ENCODE data around the gene NVL. TPM values are rescaled to one million over a fixed set of nuclear protein-coding genes. Genes with fewer than 3 reads are reported as not detected.

NVL gene
- 10 to 100 TPM; 31.0 to 38.7 TPM for total RNA-seq
- polyA plus RNA-seq (ENCODE audit: insufficient read depth, low read depth, low replicate concordance): 21.7 TPM
- long read RNA-seq, donor 1, partial matches to known transcripts: 6 of 7 reads
- long read RNA-seq, donor 1, other reads (novel, unspliced or antisense): 0 of 7 reads
- long read RNA-seq, donor 2: 0 reads

- peaks cover 9% of the 10 kb centered on the region for H3K4me1 ChIP-seq
- H3K27ac ChIP-seq: peak within 1 kb of the TSS; percentile 84 to 94
- peak within 1 kb of the TSS; percentile 92 to 95 for H3K4me3 ChIP-seq
- DNase-seq: peak; percentile 91
- no peaks in the 10 kb centered on the region for H3K27me3 ChIP-seq
- 0 to 1% methylated on average over 44 to 52 of the region's 52 CpGs for WGBS, 2 donors
- no peaks in the 10 kb centered on the region for H3K9me3 ChIP-seq
- intact Hi-C loops (cut with DNase I; ENCODE audit: low total_unique reads): no loop called here
- no peaks in the 10 kb centered on the region for H3K36me3 ChIP-seq (ENCODE audit: low read depth, missing control alignments)
- TF ChIP-seq CTCF (IDR thresholded peaks at IDR 0.05) (peak in 1 of 3 experiments; percentile 1), POLR2A (IDR thresholded peaks at IDR 0.05) (no peak)
These were observed at the start of gene NVL for GRCh38 chr1:224329842-224330753. TSS of gene NVL (minus strand) at chr1:224330172. CDS start at chr1:224330127, 45 bp downstream.

DNA sequence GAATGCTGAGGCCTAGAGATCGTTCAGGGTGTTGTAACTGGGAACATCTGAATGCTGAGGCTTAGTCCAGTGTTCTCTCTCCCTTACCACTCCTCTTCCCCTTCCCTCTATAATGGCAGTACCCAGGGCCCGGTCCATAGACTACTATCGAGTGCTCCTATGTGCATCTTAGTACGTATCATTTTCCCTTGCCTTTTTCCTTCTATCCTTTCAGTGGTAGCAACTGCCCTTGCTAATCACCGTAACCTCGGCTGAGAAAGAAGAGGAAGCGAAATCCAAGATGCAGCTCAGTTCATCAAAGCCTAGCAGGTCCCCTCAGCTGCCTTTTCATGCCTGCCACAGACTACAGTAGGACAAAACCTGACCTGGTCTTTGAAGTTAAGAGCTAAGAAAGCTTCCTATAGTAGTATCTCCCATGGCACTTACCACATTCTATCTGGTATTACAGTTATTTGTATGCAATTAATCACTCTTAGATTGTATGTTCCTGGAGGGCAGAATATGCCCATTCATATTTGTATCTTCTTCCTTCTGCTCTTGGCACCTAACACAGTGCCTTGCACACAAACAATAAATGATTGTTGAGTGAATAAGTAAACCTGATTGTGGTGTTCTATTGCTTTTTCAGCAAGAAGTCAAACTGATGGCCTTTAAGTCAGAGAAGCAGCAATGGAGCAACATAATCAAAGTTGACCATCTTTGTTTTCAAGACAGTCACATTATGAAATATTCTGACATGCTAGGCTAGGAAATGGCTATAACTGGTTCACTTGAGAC lies 49.1 kb upstream of the NVL start:
- 83 to 96% methylated on average over 7 of the region's 7 CpGs for WGBS, 2 donors
- no peak for DNase-seq
- Histone ChIP-seq H3K4me3 (no peak overlapping the region), H3K27me3 (no peaks in the 10 kb centered on the region), H3K27ac (no peak overlapping the region), H3K36me3 (ENCODE audit: low read depth, missing control alignments) (no peaks in the 10 kb centered on the region), H3K9me3 (no peaks in the 10 kb centered on the region), H3K4me1 (no peaks in the 10 kb centered on the region)
- intact Hi-C loops (cut with DNase I; ENCODE audit: low total_unique reads): no loop called here
- no peak for TF ChIP-seq CTCF (IDR thresholded peaks at IDR 0.05)
- no peak for TF ChIP-seq POLR2A (IDR thresholded peaks at IDR 0.05)

GRCh38 chr1:224377676-224378006 lies 47.7 kb upstream of the NVL start:
- Histone ChIP-seq H3K27me3 (no peaks in the 10 kb centered on the region), H3K9me3 (no peaks in the 10 kb centered on the region), H3K27ac (no peak overlapping the region), H3K4me1 (no peaks in the 10 kb centered on the region), H3K4me3 (no peak overlapping the region), H3K36me3 (ENCODE audit: low read depth, missing control alignments) (no peaks in the 10 kb centered on the region)
- 95% methylated on average over 2 of the region's 2 CpGs for WGBS, 2 donors
- TF ChIP-seq POLR2A (IDR thresholded peaks at IDR 0.05) (no peak), CTCF (IDR thresholded peaks at IDR 0.05) (no peak)
- DNase-seq: no peak
- intact Hi-C loops (cut with DNase I; ENCODE audit: low total_unique reads): no loop called here

DNA sequence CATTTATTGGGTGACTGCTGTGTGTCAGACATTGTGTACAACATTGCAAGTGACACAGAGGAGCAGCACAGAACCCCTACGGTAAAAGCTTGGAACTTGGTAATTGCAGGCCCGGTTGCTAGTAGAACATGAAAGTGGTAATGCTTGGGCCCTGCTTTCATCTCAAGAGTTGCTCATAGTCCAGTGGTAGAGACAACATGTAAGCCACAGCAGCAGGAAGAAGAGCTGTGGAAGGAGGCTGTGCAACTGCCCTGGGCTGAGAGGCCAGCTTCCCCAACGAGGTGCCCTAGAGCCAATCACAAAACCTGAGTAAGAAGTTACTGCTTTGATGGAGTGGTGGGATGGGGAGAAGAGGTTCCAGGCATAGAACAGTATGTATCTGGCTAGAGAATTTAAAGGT lies 45.1 kb upstream of the NVL start:
- H3K36me3 ChIP-seq (ENCODE audit: low read depth, missing control alignments): no peaks in the 10 kb centered on the region
- DNase-seq: no peak
- no peak overlapping the region for H3K4me3 ChIP-seq
- 91 to 94% methylated on average over 3 of the region's 3 CpGs for WGBS, 2 donors
- H3K27me3 ChIP-seq: no peaks in the 10 kb centered on the region
- no peaks in the 10 kb centered on the region for H3K4me1 ChIP-seq
- intact Hi-C loops (cut with DNase I; ENCODE audit: low total_unique reads): no loop called here
- TF ChIP-seq POLR2A (IDR thresholded peaks at IDR 0.05) (no peak), CTCF (IDR thresholded peaks at IDR 0.05) (no peak)
- H3K9me3 ChIP-seq: no peaks in the 10 kb centered on the region
- no peak overlapping the region for H3K27ac ChIP-seq

Measured in testis (tissue), 5 donors.